ENCODE results near the gene PYGM. TPM values are rescaled to one million over a fixed set of nuclear protein-coding genes. Genes with fewer than 3 reads are reported as not detected.

Gene PYGM
- total and polyA plus RNA-seq, 3 donors from 2014 or later: 12.1 to 14.4 (median 14.2) TPM

GRCh38 chr11:64771861-64772260, 12.1 kb upstream of the PYGM start:
- Histone ChIP-seq H3K27me3 (no peaks in the 10 kb centered on the region), H3K4me3 (no peak overlapping the region), H3K9me3 (no peaks in the 10 kb centered on the region), H3K4me1 (peaks cover 49% of the 10 kb centered on the region), H3K27ac (peak overlapping the region in 1 of 2 donors; percentile 46), H3K36me3 (ENCODE audit: low read depth, missing control alignments) (no peaks in the 10 kb centered on the region)
- DNase-seq: no peak
- TF ChIP-seq CTCF (IDR thresholded peaks at IDR 0.05): no peak
- no peak for TF ChIP-seq POLR2A (IDR thresholded peaks at IDR 0.05)
- intact Hi-C loops (cut with DNase I; ENCODE audit: low total_unique reads): no loop called here
- WGBS, 2 donors: 85 to 91% methylated on average over 2 of the region's 2 CpGs

DNA sequence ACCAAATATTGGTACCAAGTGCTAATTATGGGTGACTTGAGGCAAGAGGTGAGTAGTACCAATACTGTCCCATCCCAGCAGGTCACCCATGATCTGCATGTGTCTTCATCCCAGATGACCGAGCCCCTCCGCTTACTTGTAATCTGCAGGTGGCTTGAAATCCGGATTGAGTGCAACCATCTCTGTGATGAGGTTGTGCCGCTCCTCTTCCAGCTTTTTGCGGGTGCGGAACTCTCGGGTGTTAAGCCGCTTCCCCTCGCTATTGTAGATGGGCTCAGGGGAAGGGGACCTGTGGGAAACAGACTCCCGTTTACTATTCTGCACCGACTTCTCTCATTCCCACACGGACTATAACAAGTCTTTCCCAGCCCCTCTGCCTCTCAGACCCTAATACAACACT, 10.3 kb upstream of the PYGM start:
- Histone ChIP-seq H3K4me1 (peaks cover 37% of the 10 kb centered on the region), H3K27ac (no peak overlapping the region), H3K4me3 (no peak overlapping the region), H3K36me3 (ENCODE audit: low read depth, missing control alignments) (no peaks in the 10 kb centered on the region), H3K9me3 (no peaks in the 10 kb centered on the region), H3K27me3 (no peaks in the 10 kb centered on the region)
- intact Hi-C loops (cut with DNase I; ENCODE audit: low total_unique reads): no loop called here
- DNase-seq: no peak
- TF ChIP-seq CTCF (IDR thresholded peaks at IDR 0.05): no peak
- WGBS, 2 donors: 91 to 92% methylated on average over 12 of the region's 12 CpGs

- H3K4me1 ChIP-seq: peaks cover 34% of the 10 kb centered on the region
- H3K27ac ChIP-seq: no peak overlapping the region
- H3K36me3 ChIP-seq (ENCODE audit: low read depth, missing control alignments): no peaks in the 10 kb centered on the region
- TF ChIP-seq CTCF (IDR thresholded peaks at IDR 0.05) (no peak), POLR2A (IDR thresholded peaks at IDR 0.05) (no peak)
- H3K4me3 ChIP-seq: no peak overlapping the region
- 88 to 91% methylated on average over 6 of the region's 6 CpGs for WGBS, 2 donors
- no peak for DNase-seq
- intact Hi-C loops (cut with DNase I; ENCODE audit: low total_unique reads): no loop called here
- H3K27me3 ChIP-seq: no peaks in the 10 kb centered on the region
- H3K9me3 ChIP-seq: no peaks in the 10 kb centered on the region
These were observed 9.5 kb upstream of the PYGM start for GRCh38 chr11:64769283-64769682.

- peak overlapping the region in 1 of 2 donors; percentile 50 for H3K27ac ChIP-seq
- intact Hi-C loops (cut with DNase I; ENCODE audit: low total_unique reads): no loop called here
These were observed 8.5 kb upstream of the PYGM start for GRCh38 chr11:64768300-64768694.

More at GRCh38 chr11:64768300-64768694, 8.5 kb upstream of the PYGM start:
- TF ChIP-seq POLR2A (IDR thresholded peaks at IDR 0.05) (no peak), CTCF (IDR thresholded peaks at IDR 0.05) (no peak)
- no peaks in the 10 kb centered on the region for H3K36me3 ChIP-seq (ENCODE audit: low read depth, missing control alignments)
- H3K4me1 ChIP-seq: peaks cover 34% of the 10 kb centered on the region
- H3K4me3 ChIP-seq: no peak overlapping the region
- no peaks in the 10 kb centered on the region for H3K27me3 ChIP-seq
- WGBS, 2 donors: 83 to 88% methylated on average over 6 of the region's 6 CpGs
- DNase-seq: no peak
- no peaks in the 10 kb centered on the region for H3K9me3 ChIP-seq

Data from testis (tissue), 3 donors.